DOHH2 (cell line): Measurements from ENCODE around the gene YLPM1.

Experiments
- H3F3A ChIP-seq: fragments of 200-600 bp; sonication (generic), shearing (Covaris generic); 2 replicates; pipeline ENCODE4 v1.6.0; 2016; ENCODE audit warnings: antibody characterized with exemption, mild to moderate bottlenecking; ENCODE audit not compliant: control insufficient read depth, insufficient read depth
- H3K27ac ChIP-seq: fragments of 200-600 bp; sonication (generic); 2 replicates; pipeline ENCODE4 v1.5.1; 2014; ENCODE audit warnings: low read depth, mild to moderate bottlenecking, low read length, moderate library complexity
- H3K27me3 ChIP-seq: fragments of 200-600 bp; sonication (generic); 2 replicates; pipeline ENCODE4 v1.6.1; 2014; ENCODE audit warnings: mild to moderate bottlenecking, low read length, mixed read lengths; ENCODE audit not compliant: control insufficient read depth
- H3K36me3 ChIP-seq: fragments of 200-600 bp; sonication (generic); 2 replicates; pipeline ENCODE4 v1.6.1; 2014; ENCODE audit warnings: mild to moderate bottlenecking, low read length, moderate library complexity, mixed read lengths; ENCODE audit not compliant: control insufficient read depth
- H3K4me1 ChIP-seq: fragments of 200-600 bp; sonication (generic); 2 replicates; pipeline ENCODE4 v1.6.1; 2014; ENCODE audit warnings: mild to moderate bottlenecking, low read length, mixed read lengths; ENCODE audit not compliant: control insufficient read depth
- H3K4me2 ChIP-seq: fragments of 200-600 bp; sonication (generic); 2 replicates; pipeline ENCODE4 v1.6.0; 2014; ENCODE audit warnings: mild to moderate bottlenecking, low read length, moderate library complexity
- H3K4me3 ChIP-seq: fragments of 200-600 bp; sonication (generic); 2 replicates; pipeline ENCODE4 v1.5.1; 2014; ENCODE audit warnings: mild to moderate bottlenecking, low read length, mixed read lengths
- H3K79me2 ChIP-seq: fragments of 200-600 bp; sonication (generic); 2 replicates; pipeline ENCODE4 v1.6.1; 2014; ENCODE audit warnings: mild to moderate bottlenecking, low read length, mixed read lengths; ENCODE audit not compliant: control insufficient read depth
- H3K9me2 ChIP-seq: fragments of 200-600 bp; sonication (generic); replicated peaks from 2 replicates; pipeline ENCODE4 v1.6.1; 2014; ENCODE audit warnings: mild to moderate bottlenecking, low read length, mixed read lengths; ENCODE audit not compliant: control insufficient read depth
- H3K9me3 ChIP-seq: fragments of 200-600 bp; sonication (generic); 2 replicates; pipeline ENCODE4 v1.6.1; 2014; ENCODE audit warnings: antibody characterized with exemption, low read length, mixed read lengths; ENCODE audit not compliant: control insufficient read depth, insufficient read depth
- H4K20me1 ChIP-seq: fragments of 200-600 bp; sonication (generic); 2 replicates; pipeline ENCODE4 v1.6.0; 2014; ENCODE audit warnings: low read depth, mild to moderate bottlenecking, antibody characterized with exemption, low read length, moderate library complexity; ENCODE audit not compliant: control insufficient read depth, insufficient read depth
- CTCF ChIP-seq: fragments of 200-600 bp; sonication (generic); IDR thresholded peaks from one replicate; pipeline ENCODE4 v1.5.1; 2014; ENCODE audit warnings: antibody characterized with exemption, mild to moderate bottlenecking, low read depth, low read length; ENCODE audit not compliant: poor library complexity, severe bottlenecking
- EZH2phosphoT487 ChIP-seq: fragments of 200-600 bp; sonication (generic); IDR thresholded peaks from 2 replicates; pipeline ENCODE4 v1.6.1; 2017; ENCODE audit warnings: borderline replicate concordance, mild to moderate bottlenecking, antibody characterized with exemption, low read length, moderate library complexity, mixed read lengths

YLPM1 gene

GRCh38 chr14:74838166-74838565 is 75.0 kb downstream of the YLPM1 start:
- no peak overlapping the region for H3K27ac ChIP-seq
- peaks cover 10% of the 10 kb centered on the region for H3F3A ChIP-seq
- H3K27me3 ChIP-seq, result no peaks in the 10 kb centered on the region
- H3K79me2 ChIP-seq, result no peaks in the 10 kb centered on the region
- H4K20me1 ChIP-seq, result no peaks in the 10 kb centered on the region
- H3K4me2 ChIP-seq, result no peak overlapping the region
- H3K4me3 ChIP-seq, result no peak overlapping the region
- no peaks in the 10 kb centered on the region for H3K9me2 ChIP-seq
- TF ChIP-seq CTCF, result no peak
- no peak for TF ChIP-seq EZH2phosphoT487
- H3K9me3 ChIP-seq, result no peaks in the 10 kb centered on the region
- H3K4me1 ChIP-seq, result peaks cover 24% of the 10 kb centered on the region
- H3K36me3 ChIP-seq, result peaks cover 44% of the 10 kb centered on the region

GRCh38 chr14:74840603-74841030 is 77.5 kb downstream of the YLPM1 start:
- H3K9me3 ChIP-seq, result no peaks in the 10 kb centered on the region
- H3K4me1 ChIP-seq, result peaks cover 14% of the 10 kb centered on the region
- no peaks in the 10 kb centered on the region for H3K27me3 ChIP-seq
- no peaks in the 10 kb centered on the region for H3K9me2 ChIP-seq
- H3K4me2 ChIP-seq, result no peak overlapping the region
- peaks cover 5% of the 10 kb centered on the region for H3F3A ChIP-seq
- H3K79me2 ChIP-seq, result no peaks in the 10 kb centered on the region
- no peaks in the 10 kb centered on the region for H4K20me1 ChIP-seq
- TF ChIP-seq EZH2phosphoT487 (no peak), CTCF (no peak)
- peaks cover 27% of the 10 kb centered on the region for H3K36me3 ChIP-seq
- H3K27ac ChIP-seq, result no peak overlapping the region
- H3K4me3 ChIP-seq, result no peak overlapping the region

GRCh38 chr14:74841230-74842207 is 78.4 kb downstream of the YLPM1 start:
- no peaks in the 10 kb centered on the region for H3K9me2 ChIP-seq
- no peaks in the 10 kb centered on the region for H3K27me3 ChIP-seq
- H3K79me2 ChIP-seq, result no peaks in the 10 kb centered on the region
- H3K36me3 ChIP-seq, result peaks cover 18% of the 10 kb centered on the region
- no peak overlapping the region for H3K4me2 ChIP-seq
- peaks cover 5% of the 10 kb centered on the region for H3K4me1 ChIP-seq
- TF ChIP-seq CTCF (no peak), EZH2phosphoT487 (no peak)
- no peaks in the 10 kb centered on the region for H4K20me1 ChIP-seq
- H3K4me3 ChIP-seq, result no peak overlapping the region
- no peaks in the 10 kb centered on the region; the same call in 1 of the 2 replicates for H3F3A ChIP-seq
- no peaks in the 10 kb centered on the region for H3K9me3 ChIP-seq
- no peak overlapping the region for H3K27ac ChIP-seq
